Stimulated activated CD8-positive, alpha-beta memory T cell treated with anti-CD3 and anti-CD28 coated beads, Interleukin-15, amount 100 ng/mL, for 24 hours (primary cell): ENCODE results near the gene TMEM138.
A peak's percentile ranks its signal among the peaks of the same experiment; 100 is the strongest.

ENCODE experiments used
- DNase-seq: peaks from one replicate; pipeline ENCODE4 v3.0.0-alpha.2; 2020; ENCODE audit warnings: low read depth

The TMEM138 gene

DNA sequence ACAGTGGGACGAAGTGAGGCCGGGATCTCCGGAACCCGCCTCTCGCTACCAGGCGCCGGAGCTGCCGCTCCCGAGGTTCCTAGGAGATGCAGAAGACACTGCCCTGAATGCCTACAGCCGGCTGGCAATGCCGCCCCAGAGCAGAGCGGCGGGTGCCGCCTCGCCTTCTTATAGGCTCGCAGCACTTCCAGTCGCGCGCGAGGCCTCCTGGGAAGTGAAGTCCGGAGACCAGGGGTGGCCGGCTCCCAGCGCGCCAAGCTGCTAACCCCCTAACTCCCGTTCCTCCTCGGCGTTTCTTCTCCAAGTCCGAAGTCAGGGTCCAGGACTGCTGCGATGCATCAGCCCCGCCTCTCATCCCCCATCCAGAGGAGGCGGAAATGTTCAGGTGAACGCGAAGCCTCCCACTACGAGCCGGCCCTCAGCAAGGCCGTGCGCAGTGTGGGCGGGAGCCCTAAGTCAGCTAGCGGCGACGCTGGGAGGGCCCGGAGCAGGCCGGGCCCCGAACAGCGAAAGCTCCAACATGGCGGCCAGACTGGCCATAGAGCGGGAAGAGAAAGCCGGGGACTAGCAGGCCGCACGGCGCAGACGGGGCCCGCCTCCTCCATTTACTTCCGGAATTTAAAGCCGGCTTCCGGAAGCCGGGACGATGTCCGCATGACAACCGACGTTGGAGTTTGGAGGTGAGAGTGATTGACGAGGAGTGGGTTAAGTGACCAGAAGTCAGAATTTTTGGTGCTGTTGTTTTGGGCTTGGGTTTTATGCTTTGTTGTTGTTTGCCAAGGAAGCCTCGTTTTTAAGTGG is at the start of gene TMEM138, which contains the start of gene CYB561A3:
TMEM138 (plus strand) TSS at position 634 of the 801 bp plus-strand sequence. CDS start 2,017 bp downstream, outside the sequence.
CYB561A3 (minus strand) TSS at position 142 of the 801 bp plus-strand sequence. CDS start 5,169 bp downstream, outside the sequence.
- DNase-seq: peak; percentile 70

DNA sequence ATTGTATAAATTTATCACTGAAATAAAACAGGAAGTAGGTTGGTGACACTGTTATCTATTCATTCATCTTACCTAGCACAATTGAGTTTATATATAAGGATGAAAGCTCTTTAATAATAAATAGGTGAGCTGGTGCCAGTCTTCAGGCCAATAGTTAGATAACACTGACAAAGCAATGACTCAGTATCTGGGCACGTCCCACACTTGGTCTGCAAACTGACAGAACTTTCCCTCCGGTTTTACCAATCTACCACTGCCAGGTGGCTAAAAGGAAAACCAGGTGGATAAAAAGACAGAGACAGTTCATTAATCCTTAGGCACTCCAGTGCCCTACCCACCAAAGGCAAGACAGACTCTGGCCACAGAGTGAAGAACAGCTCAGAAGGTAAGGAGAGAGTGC is 46.9 kb upstream of the TMEM138 start:
- DNase-seq: no peak

DNA sequence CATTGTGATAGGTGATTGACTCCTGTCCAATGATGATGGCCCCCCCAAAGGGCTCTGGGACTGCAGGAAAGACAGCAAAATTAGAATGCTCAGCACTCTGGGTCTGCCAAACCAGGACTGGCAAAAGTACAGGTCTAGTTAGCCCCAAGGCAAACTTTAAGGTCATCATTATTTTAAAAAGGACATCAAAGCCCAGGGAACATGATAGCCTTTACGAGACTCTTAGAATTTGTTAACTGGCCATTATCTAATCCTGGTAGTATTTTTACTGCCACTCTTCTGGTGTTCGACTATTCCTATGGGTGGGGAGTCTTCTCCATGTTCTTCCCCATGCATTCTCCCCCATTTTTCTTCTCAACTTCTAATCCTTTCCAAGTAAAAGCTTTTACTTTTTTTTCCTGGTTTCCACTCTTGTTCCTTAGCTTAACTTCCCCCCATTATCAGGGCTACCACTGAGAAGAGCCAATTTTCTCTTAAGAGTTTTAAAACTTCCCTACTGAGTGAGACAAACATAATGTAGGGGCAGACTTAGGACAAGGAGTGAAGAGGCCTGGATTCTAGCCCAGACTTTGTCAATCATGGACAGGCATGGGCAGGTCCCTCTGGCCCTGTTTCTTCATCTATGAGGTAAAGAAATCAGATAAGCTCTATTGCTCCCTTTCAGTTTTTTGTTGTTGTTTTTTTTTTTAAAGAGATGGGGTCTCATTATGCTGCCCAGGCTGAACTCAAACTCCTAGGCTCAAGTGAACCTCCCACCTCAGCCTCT is 36.3 kb upstream of the TMEM138 start:
- DNase-seq: no peak

DNA sequence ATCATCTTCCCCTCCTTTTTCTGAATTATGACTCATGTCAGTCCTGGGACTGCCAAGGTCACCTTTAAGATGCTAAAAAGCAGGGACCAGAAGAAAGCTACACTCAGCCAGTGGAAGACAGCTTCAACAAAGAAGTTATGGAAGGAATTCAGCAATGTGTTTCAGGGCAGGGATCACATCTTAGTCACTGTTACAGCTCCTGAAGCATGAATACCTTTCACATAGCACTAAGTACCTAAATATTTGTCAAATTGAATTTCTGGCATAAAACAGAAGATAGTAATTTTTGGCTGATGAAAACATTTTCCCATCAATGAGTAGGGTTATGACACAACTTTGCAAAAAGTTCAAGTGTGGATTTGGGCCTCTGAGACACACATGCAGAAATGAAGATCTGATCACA is 34.5 kb upstream of the TMEM138 start:
- no peak for DNase-seq

DNA sequence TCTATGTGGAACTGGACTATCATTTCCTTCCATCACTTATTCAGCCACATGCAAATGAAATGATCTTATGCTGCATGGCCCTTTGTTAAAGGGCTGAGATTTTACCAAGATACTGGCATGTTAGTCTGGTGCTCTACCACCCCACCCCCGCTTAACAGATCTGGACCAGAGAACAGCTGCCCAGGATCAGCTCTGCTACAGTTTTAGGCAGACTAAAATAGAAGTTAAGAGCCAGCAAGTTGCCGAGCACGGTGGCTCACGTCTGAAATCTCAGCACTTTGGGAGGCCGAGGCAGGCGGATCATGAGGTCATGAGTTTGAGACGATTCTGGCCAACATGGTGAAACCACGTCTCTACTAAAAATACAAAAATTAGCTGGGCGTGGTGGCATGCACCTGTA is 33.8 kb upstream of the TMEM138 start:
- no peak for DNase-seq

DNA sequence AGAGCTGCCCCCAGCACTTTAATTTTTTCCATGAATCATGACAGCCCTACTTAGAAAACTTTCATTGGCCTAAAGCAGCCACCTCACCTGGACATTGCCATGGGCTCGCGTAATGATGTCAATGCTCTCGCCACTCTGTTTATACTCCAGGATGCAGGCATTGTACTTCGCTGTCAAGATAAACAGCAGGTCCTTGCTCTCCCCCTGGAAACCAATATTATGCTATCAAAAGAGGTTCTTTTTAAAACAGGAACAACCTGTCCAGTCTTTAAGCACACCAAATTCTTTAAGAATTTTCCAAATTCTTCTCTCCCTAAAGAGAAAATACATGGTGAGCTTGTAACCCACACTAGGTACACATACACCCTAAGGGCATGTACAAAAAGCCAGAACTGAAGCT is 32.3 kb upstream of the TMEM138 start:
- no peak for DNase-seq

DNA sequence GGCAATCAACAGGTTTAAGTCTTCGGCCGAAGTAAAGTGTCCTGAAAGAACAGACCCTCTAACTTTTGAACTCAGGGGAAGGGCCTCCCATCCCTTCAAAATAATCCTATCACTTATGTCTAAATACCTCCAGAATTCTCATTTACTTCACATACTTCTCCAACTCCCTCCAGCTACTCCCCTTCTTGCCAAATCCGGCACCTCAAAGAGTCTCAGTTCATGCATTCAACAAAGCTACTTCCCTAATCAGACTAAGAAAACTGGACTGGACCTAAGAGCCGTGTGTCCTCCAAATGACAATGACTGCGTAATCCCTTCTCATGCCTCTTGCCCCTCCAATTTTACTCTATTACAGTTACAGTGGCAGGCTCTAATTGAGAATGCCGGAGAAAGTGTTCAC is 30.5 kb upstream of the TMEM138 start:
- no peak for DNase-seq

DNA sequence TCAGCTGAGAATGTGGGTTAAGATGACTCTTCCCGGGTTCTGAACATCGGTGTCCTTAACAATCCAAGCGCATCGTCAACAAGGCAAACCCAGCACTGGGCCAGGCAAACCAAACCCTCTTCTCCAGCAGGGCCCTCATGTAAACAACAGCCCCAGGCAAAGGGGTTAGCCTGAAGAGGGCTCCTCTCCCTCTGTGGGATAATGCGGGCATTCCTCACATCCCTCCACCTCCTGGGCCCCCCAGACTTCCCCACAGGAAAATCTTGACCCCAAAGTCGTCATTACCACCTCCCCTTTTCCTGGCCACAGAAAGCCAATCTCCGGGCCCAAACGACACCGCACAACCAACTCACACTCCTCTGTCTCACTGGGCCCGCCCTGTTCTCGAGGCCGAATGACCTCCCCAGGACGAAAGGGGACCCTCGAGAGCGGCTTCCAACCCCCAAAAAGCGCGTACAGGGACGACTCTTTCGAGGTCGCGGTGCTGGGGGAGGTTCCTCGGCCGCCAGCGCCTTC is 29.8 kb upstream of the TMEM138 start:
- no peak for DNase-seq

DNA sequence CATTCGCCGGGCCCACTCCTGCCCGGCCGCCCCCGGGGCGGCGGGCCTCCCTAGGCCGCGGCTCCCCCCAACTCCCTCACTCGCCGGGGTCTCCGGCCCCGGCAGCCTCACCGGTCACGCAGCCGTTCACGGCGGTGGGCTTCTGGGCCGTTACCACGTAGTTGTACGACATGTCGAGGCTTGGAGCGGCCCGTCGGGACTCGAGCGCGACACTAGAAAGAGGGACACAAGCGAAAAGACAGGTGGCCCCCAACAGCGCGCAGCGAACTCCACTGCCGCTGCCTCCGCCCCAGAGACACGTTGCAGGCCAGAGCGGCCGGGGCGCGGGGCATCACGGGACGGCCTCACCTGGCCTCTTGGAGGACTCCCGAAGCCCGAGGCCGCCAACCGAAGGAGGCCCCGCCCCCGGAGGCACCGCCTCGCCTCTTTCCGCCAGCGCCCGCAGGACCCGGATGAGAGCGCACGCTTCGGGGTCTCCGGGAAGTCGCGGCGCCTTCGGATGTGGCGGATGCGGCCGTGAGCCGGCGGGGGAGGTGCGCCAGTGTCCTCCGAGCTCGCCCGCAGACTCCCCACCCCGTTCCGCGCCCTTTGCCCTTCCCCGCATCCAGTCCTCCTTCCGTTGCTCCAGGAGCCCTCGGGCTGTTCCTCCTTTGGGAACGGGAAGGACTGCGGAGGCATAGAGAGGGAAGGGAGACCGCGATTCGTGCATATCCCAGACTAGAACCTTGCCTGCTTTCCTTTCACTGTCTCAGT is 29.2 kb upstream of the TMEM138 start, which contains the start of the genes DDB1 and TKFC:
DDB1 (minus strand) TSS at position 309 of the 753 bp plus-strand sequence; CDS start at position 172, 137 bp downstream.
TKFC (plus strand) TSS at position 432 of the 753 bp plus-strand sequence. CDS start 1,501 bp downstream, outside the sequence.
- DNase-seq: peak; percentile 88

DNA sequence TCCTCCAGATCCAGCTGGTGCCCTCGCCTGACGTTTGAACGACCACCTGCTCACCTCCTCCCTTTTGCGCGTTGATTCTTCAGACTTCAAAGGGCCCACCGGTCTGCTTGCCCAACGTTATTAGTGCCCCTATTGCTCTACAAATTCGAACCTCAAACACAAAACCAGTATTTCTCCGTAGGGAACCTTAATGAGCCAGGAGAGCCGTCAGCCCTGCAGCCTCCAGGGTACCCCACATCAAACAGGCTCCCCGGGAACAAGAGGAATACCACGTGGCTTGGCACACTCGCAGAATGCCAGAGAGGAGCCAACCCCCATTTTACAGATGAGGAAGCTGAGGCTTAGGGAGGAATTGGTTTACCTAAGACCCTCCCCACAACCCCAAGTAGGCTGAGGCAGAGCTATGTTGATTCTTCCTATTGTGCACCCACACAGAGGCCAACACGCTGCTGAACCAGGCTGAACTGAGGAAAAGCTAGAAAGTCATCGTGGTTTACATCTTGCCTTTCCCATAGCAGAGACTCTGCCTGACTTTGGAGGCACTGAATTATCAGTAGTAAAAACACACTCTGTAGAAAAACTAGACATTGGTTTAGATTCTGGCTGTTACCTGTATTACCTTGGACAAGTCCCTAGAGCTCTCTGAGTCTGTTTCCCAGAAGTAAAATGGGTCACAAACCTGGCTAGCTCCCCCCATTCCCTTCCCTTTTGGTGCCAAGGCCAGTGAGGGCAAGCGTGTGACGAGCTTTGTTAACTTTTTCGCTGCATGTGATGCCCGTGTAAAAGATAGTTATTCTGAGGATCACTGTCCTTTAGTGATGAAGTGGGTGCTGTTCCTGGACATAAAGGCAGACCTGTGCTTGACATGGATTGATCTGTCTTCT is 28.4 kb upstream of the TMEM138 start:
- no peak for DNase-seq

DNA sequence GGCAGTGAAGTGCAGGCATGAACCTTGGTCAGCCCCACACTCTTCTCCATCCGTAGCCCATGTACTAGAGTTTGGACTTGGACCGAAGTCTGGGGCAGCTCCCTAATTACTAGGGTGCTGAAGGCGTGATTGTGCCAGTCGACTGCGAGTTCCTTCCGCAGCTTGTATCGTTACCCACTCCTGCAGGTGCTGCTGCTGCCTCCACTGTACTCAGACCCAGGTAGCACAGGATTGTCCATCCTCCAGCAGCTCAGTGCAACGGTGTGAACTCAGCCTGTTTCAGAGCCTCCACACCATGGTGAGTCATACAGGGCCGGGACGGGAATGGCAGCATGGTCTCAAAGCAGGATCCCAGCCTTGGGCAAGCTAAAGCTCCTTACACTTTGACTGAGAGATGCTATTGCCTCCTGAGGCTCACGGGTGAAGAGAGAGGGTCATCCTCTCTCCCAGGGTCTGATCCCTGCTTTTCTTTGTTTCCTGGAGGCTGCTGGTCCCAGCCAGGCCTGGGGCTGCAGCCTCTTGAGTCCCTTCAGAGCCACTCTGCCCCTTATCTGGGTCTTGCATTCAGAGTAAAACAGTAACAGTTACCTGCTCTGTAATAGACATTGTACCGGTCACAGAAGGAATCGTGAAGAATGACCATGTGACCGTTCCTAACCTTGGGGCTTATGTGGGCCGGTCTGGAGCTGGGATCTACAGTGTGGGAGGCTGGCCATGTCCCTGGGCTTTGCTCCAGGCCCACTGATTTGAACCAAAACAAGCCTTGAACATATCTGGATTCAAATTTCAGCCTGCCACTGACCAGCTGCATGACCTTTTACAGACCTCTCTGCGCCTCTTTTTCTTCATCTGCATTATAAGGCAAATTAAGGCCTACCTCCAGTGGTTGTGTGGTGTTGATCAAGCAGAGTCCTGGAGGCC is 27.5 kb upstream of the TMEM138 start:
- DNase-seq: no peak

DNA sequence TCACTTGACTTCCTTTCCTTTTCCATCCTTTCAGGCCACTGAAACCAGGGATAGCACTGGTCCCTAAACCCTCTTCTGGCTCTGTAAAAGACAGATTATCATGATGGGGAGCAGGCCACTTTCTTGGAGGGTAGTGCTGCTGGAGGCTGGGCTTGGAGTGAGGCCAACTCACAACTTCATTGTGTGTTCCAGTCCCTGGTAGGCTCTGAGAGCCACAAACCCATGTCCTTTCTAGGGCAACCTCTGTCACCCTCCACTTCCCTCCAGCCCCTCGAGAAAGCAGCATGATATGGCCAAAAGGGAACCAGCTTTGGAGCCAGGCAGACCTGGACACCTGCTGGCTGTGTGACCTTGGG is 26.8 kb upstream of the TMEM138 start:
- no peak for DNase-seq

DNA sequence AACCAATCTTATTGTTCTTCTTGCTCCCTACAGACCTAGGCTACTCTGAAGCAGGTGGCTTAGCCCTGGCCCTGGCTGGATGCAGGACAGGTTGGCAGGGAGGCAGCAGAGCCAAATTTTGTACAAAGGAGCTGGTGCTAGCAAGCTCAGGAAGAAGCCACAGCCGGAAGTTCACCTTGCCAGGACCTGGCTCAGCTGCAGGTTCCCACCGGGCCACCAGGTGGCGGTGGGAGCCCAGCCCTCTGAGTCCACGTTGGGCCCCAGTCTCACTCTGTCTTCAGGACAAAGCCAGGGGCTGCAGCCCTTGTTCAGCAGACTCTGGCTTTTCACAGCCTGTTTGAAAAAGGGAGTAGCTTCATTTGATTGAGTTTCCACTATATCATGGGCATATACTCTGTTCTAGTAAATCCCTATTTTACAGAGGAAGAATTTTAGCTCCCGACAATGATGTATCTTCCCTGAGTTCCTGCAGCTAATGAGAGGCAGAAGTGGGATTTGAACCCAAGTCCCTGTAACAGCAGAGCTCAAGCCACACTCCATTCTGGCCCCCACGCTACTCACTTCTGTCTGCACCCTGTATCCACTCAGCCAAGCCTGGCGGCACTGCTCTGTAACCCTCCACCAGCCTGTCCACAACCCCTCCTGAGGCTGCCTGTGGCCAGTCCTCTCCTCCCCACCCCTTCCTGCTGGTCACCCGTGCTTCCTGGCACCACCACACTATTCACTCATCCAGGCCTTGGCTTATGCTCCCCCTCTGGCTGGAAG is 25.8 kb upstream of the TMEM138 start:
- DNase-seq: peak; percentile 55

DNA sequence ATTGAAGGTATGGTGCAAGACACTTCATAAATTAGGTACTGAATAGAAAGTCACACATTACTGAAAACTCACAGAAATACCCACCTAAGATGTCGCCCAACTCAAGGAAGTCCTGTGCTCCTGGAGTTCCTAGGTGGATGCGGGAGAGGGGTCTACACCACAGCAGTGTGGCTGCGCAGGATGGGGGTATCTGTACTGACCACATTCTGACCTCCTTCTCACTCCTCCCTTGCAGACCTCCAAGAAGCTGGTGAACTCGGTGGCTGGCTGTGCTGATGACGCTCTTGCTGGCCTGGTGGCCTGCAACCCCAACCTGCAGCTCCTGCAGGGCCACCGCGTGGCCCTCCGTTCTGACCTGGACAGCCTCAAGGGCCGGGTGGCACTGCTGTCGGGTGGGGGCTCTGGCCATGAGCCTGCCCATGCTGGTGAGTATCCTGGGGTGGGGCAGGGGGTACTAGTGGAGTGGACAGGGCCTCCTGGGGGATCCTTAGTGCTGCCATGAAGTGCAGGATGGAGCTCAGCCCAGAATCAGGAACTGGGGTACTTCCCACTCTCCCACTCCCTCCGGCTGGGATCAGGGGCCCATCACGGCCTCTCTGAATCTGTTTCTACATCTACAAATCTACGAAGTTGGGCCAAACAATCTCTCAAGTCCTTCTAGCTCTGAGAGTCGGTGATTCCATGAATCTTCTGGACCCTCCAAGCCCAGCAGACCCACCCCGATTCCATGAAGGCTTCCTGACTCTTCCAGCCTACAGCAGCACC is 24.3 kb upstream of the TMEM138 start:
- no peak for DNase-seq

DNA sequence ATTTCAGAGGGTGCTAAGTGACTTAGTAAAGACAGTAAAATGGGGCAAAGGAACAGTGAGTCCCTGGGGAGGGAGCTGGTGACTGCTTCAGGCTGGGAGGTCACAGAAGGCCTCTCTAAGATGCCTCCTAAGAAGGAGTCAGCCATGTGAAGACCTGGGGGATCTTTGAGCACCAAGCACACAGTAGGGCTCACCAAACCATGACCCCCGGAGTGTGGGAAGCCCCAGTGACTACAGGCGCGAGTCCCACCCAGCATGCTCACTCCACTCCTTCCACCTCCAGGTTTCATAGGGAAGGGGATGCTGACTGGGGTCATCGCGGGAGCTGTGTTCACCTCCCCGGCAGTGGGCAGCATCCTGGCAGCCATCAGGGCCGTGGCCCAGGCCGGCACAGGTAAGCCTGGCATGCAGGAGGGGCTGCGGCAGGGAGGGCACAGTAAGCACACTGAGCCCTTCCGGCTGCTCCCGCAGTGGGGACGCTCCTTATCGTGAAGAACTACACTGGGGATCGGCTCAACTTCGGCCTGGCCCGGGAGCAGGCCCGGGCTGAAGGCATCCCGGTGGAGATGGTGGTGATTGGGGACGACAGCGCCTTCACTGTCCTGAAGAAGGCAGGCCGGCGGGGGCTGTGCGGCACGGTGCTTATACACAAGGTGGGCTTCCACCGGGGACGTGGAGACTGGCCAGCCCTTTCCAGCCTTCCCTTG is 23.2 kb upstream of the TMEM138 start:
- no peak for DNase-seq

DNA sequence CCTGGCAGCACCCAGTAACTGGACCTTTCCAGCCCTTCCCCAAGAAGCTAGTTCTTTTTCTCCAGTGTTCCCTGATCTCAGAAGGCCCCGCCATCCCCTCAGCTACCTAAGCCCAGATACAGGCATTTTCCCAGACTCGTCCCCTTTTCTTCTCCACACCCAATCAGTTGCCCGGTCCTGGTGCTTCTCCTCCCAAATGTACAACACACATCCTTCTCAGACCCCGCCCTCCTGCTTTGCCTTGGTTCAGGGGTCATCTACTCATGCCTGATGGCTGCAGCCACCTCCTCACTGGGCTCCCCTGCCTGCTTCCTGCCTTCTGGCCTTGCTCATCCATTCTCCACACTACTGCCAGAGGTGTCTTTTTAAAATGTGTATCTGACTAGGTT is 22.7 kb upstream of the TMEM138 start:
- DNase-seq: no peak

DNA sequence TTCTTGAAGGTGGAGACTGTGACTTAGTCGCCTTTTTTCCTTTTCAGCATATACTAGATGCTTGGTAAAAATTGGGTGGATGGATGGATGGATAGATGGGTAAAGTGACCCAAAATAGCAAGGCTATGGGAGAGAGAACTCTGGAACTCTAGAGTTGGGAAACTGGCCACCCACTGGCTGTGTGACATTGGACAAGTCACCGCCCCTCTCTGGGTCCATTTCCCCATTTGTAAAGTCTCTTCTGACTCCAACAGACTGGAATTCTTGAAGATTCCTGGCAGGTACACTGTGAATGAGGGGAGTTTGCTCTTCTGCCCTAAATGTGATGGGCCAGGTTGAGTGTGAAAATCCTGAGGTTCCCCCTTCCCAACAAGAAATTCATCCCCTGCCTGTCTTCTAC is 21.2 kb upstream of the TMEM138 start:
- DNase-seq: no peak

DNA sequence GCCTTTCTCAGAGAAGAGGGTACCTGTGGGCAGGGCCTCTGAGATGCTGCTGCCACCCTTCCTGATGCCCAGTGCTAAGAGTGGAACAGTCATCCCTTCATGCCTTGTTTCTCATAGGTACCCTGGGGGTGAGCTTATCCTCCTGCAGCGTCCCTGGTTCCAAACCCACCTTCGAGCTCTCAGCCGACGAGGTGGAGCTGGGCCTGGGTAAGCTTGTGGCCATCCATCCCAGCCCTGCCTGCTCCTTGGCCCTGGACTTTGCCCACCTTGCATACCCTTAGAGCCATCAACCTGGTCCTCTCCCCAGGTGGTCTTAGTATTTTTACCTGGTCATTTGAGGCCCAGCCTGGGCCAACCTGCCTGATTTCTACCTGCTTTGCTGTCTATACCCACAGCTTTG is 20.5 kb upstream of the TMEM138 start:
- DNase-seq: no peak
